HG03139 (cell line): ENCODE data around the gene UPK3A.
"Not testable (repeated sequence)": the region's sequence is repeated elsewhere in the genome, so short reads cannot be mapped to it uniquely, and the experiment has no call there.

Source experiments
- ATAC-seq: cut with Tn5 transposase; IDR thresholded peaks from one replicate; pipeline ENCODE4 v1.9.1; 2021; ENCODE audit not compliant: unreplicated experiment

Gene UPK3A

GRCh38 chr22:45278125-45278524 lies 6.6 kb upstream of the UPK3A start:
- no peak for ATAC-seq

GRCh38 chr22:45280587-45280980 lies 4.2 kb upstream of the UPK3A start:
- ATAC-seq: no peak

- ATAC-seq: no peak
Observed at GRCh38 chr22:45281010-45281409, 3.7 kb upstream of the UPK3A start.

- ATAC-seq: no peak
Observed at GRCh38 chr22:45285263-45286058, 712 bp downstream of the UPK3A start.

- no peak for ATAC-seq
Observed at GRCh38 chr22:45286854-45287551, 2.3 kb downstream of the UPK3A start.

- no peak for ATAC-seq
Observed at GRCh38 chr22:45290410-45290936, 5.7 kb downstream of the UPK3A start.

GRCh38 chr22:45291061-45291930 lies 6.5 kb downstream of the UPK3A start:
- ATAC-seq: no peak

- no peak for ATAC-seq
Observed at GRCh38 chr22:45291931-45292290, 7.2 kb downstream of the UPK3A start.

- no peak for ATAC-seq
Observed at GRCh38 chr22:45292731-45293442, 8.1 kb downstream of the UPK3A start.

GRCh38 chr22:45294030-45294429 lies 9.3 kb downstream of the UPK3A start:
- no peak for ATAC-seq

GRCh38 chr22:45295004-45295403 lies 10.3 kb downstream of the UPK3A start:
- ATAC-seq: not testable (repeated sequence)

GRCh38 chr22:45295492-45295891 lies 10.7 kb downstream of the UPK3A start:
- no peak for ATAC-seq

GRCh38 chr22:45296628-45297297 lies 12.0 kb downstream of the UPK3A start:
- no peak for ATAC-seq

GRCh38 chr22:45298934-45299505 lies 14.3 kb downstream of the UPK3A start:
- no peak for ATAC-seq

- ATAC-seq: no peak
Observed at GRCh38 chr22:45302751-45303150, 18.0 kb downstream of the UPK3A start.

- no peak for ATAC-seq
Observed at GRCh38 chr22:45303181-45303580, 18.4 kb downstream of the UPK3A start.

- no peak for ATAC-seq
Observed at GRCh38 chr22:45304971-45305370, 20.2 kb downstream of the UPK3A start.

- no peak for ATAC-seq
Observed at GRCh38 chr22:45305456-45306075, 20.8 kb downstream of the UPK3A start.

GRCh38 chr22:45306139-45306538 lies 21.4 kb downstream of the UPK3A start:
- ATAC-seq: no peak
